HG03442 (cell line): ENCODE measurements around the gene NPC1L1.
A peak's percentile ranks its signal among the peaks of the same experiment; 100 is the strongest.

Experiments used
- ATAC-seq: cut with Tn5 transposase; IDR thresholded peaks from one replicate; pipeline ENCODE4 v1.9.1; 2021; ENCODE audit warnings: mild to moderate bottlenecking, moderate library complexity; ENCODE audit not compliant: unreplicated experiment

Gene NPC1L1

DNA sequence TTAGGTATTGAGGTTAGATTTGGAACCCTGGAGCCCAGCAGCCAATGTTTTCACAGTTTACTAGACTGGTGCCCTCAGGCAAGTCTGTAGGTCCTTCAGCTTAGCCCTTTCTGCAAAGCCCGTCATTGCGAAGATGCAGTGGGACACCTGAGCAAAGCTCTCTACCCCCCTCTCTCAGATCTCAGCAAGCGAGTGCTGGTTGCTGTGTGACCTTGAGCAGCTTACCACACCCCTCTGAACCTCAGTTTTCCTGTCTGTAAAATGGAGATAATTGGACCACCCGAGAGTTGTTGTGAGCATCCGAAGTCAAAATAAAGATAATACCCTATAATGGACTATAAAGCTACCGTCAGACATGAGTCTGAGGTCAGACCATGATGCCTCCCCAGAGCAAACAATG, 3.7 kb downstream of the NPC1L1 start:
- ATAC-seq: no peak

DNA sequence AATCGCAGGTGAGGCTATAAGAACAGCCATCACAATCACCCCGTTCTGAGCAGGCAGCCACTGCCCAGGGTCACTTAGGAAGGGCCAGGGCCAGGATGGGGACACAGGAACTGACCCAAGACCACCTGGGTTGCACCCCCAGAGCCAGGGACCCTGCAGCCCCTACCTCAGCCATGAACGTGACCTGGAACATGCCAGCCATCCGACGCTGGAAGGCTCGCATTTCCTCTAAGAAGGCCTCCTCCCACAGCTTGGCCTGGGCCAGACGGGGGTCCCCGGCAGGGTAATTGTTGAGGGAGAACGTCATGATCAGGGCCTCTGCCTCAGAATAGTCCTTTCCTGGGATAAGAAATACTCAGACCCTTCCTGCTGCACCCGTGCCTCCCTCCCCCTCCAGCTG, 5.0 kb downstream of the NPC1L1 start:
- no peak for ATAC-seq

DNA sequence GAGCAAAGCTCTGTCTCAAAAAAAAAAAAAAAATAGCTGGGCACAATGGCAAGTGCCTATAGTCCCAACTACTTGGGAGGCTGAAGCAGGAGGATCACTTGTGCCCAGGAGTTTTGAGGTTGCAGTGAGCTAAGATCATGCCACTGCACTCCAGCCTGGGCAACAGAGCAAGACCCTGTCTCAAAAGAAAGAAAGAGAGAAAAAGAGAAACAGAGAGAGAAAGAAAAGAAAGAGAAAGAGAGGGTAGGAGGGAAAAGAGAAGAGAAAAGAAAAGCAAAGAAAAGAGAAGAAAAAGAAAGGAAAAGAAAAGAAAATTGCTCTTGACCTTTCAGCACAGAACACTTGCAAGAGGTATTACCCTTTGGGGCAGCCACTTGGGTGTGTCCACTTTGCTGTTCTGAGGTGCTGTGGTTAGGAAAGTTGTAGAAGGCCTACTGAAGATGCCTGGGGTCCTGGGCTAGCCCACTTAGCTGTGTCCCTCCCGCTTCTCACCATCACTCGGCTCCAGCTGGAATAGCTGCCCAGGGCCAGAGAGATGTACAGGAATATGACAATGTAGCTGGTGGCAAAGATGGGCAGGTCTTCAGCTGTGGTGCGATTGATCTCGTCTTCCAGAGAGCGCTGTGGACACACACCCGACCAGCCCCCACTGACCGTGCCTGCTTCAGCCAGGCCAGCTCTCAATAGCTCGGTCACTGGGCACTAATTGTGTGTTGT, 5.6 kb downstream of the NPC1L1 start:
- no peak for ATAC-seq

DNA sequence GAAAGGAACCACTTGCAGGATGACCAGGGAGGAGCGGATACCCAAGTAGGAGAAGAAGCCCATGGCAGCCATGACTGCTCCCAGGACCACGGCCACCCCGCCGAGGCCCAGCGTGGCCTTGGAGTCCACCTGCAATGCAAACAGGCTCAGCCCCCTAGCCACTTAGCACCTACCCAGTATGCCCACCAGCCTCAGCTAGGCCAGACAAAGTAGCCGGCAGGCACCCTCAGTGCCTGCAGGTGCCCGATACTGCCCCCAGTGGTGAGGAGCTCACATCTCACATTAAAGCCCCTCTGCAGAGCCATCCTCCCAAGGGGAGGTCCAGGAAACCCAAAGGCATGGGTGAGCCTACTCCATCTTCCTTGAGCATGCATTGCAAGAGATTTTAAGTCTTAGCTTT, 6.6 kb downstream of the NPC1L1 start:
- peak; percentile 53 for ATAC-seq

DNA sequence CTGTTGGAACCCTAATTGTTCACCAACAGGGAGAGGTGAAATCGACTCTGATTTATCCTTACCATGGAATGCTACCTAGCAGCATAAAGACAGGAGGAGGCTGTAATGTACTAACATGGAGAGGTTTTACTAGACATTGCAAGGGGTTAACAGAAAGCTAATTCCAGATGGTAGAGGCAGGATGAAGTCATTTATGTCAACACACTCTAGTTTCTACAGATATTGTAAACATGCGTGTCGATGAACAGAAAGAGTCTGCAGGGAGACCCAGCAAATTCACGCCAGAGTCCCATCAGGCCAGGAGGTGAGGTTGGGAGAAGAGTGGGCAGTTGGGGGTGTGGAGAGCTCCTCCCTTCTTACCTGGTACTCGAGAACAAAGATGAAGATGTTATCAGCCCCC, 7.0 kb downstream of the NPC1L1 start:
- ATAC-seq: no peak

DNA sequence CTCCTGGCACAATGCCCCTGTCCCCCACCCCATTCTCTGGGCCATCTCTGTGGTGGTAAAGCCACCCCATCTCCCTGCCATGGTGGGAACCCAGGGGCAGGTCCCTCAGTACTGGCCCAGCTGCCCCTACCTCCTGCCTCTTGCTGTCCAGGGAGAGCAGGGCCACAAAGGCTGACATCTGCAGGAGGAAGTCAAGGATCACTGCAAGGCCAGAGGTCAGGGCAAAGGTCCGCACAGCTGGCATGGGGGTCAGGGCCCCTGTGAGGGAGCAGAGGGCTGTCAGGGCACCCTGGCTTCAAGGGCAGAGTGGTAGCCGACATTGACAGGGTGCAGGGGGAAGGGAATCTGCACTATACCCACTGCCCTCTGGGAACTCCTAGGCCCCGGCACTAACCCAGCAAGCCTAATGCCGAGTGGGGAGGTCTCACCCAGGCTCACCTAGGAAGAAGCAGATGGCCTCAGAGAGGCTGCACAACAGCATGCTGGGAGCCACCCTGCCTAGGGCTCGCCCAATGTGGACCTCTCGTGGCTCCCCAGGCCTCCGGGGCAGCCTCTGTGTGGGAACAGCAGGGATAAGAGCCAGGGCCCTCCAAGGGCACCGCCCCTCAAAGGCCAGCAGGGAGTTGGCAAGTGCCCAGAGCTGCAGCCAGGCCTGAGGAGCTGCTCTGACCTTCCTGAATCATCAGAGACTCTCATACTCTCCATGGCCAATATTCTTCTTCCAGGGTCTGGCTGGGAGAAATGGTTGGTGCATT, 7.7 kb downstream of the NPC1L1 start:
- no peak for ATAC-seq

DNA sequence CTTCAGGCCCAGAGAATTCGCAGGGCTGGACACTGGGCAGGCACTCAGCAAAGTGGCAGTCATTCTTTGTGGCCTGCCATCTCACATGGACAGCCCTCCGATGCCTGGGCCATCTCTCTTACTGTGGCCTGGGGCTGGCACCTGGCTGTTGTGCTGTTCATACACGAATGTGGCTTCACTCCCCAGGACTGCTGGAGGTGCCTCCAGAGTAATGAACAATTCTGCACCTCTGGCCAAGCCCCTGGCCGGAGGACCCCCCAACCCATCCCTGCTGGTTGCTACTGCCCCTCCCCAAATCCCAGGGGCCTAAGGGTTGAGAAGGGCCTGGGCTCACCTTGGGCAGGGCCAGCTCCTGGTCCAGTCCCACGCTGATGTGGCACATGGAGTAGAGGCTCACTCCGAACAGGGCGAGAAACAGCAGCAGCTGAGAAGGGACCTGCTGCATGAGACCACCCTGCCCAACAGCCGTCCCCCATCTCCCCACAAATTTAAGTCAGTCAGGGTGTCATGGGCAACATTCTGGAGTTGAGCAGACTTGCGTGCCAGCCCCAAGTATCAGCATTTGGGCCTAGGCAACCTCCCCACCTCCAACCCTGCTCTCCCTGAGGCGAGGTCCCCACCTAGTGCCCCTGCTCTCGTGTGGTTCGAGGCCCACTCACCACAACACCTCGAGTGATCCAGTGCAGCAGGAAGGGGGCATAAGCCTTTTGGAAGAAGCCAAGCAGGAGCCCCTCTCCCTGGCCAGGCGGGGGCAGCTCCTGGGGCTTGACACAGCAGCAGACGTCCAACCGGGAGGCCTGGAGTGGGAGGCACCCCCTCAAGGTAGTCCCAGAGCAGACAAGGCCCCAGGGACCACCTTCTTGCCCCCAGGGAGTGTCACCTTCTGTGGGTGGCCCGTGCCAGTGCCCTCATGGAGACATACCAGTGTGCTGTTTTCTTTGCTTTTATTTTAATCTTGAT, 9.4 kb downstream of the NPC1L1 start:
- no peak for ATAC-seq

DNA sequence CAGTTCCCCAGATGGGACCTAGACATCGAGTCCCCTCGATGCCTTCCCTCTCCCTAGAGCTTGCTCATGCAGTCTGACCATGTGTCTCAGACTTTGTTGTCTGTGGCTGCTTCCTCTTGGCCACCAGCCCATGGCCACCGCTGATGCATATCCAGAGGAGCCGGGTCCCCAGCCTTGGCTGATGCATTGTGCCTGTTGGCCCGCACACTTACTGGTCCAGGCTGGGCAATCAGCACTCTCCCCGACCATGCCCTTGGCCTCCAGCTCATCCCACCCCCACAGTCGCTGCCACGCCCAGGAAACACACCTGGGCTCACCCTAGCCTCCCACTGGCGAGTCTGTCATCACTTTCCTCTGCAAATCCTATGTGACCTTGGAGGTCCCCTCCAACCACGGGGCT, 10.1 kb downstream of the NPC1L1 start:
- ATAC-seq: no peak

DNA sequence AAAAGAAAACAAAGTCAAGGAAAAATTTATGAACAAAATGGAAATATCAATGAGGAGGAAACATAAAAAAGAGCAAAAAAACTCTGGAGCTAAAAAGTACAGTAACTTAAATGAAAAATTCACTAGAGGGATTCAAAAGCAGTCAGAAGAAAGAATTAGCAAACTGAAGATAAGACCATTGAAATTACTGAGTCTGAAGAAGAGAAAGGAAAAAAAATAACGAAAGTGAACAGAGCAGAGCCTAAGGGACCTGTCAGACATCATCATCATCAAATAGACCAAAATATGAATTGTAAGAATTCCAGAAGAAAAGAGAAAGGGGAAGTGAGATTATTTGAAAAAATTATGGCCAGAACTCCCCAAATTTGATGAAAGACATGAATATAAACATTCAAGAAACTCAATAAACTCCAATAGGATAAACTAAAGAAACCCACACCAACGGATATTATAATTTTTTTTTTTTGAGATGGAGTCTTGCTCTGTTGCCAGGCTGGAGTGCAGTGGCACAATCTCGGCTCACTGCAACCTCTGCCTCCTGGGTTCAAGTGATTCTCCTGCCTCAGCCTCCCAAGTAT, 16.2 kb downstream of the NPC1L1 start:
- ATAC-seq: no peak

DNA sequence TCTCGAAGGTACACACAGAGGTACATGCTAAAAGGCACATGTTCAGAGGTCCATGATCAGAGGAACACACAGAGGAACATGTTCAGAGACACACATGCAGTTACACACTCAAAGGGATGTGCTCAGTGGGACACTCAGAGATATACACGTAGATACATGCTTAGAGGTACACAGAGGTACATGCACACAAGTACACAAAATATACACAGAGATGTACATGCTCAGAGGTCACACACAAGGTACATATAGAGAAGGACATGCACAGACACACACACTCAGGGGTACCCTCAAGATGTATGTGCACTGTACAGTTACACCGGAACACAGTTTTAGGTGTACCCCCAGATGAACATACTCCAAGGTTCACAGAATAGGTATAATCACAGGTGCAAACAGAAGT, 18.8 kb downstream of the NPC1L1 start:
- ATAC-seq: no peak

DNA sequence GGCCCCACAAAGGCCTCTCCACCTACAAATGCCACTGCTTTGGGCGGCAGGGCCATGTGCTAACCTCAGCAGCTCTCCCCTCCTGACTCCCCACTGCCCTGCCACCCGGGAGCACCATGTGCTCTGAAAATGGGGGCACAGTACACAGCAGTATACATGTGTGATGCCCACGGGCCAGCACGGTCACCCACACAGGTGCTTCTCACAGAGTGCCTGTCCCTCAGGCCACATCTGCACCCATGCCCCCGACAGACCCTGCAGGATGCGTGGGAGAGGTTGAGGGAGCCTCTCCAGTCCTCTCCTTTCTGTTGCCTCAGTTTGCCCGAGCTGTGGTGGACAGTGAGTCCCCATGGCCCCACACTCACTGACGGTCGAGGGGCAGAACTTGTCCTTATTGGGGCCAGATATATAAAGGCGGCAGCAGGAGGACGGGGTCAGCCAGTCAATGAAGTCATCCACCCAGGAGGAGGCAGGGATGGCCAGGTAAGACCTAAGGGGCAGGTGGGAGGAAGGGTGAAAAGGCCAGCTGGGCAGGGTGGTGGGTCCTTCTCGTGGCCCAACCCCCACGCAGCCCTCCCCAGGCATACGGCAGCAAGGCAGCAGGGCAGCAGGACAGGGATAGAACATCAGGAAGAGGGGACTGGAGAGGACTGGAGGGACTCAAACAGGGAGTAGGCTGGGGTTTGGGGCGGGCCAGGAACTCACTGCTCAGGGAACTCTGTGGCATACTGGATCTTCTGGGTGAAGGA, 19.6 kb downstream of the NPC1L1 start:
- no peak for ATAC-seq

DNA sequence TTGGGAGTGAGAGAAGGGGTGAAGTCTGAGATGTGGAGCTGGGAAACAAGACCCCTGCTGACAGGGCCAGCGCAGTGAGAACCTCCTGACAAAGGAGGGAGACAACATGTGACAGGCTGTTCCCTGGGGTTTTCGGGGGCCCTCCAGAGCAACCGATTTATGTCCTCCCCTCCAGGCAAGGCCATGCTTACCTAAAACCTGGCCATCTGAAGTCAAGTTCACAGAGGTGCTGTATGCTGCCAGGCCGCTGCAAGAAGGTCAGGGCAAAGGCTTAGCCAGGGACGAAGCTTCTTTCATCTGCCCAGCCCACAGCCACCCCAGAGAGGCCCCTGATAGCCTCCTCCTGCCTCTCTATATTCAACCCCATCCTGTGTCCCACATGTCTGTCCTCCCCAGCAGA, 20.6 kb downstream of the NPC1L1 start:
- no peak for ATAC-seq

DNA sequence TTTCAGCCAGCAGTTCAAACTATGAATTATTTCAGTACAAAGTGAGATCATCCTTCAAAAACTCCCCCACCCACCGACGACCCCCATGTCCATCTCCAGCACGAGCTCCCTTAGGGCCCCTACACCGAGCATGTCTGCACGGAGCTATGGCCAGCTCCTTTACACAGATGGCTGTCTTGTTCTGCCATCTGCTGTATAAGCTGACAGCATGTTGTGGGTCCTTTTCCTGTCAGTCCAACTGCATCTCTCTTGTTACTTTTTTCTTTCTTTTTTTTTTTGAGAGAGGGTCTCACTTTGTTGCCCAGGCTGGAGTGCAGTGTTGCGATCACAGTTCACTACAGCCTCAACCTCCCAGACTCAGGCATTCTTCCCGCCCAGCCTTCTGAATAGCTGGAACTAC, 21.6 kb downstream of the NPC1L1 start:
- no peak for ATAC-seq

DNA sequence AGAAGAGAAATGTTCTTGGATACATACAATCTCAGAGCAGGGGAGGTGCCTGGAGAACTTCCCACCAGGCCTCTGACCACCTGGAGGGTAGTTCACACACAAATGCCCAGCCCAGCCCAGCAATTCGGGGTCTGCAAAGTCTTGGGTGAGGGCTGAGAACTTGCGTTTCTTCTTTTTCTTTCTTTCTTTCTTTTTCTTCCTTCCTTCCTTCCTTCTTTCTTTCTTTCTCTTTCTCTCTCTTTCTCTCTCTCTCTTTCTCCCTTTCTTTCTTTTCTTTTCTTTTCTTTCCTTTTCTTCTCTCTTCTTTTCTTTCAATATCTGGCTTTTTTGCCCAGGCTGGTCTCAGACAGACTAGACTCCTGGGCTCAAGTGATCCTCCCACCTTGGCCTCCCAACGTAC, 22.4 kb downstream of the NPC1L1 start:
- no peak for ATAC-seq

DNA sequence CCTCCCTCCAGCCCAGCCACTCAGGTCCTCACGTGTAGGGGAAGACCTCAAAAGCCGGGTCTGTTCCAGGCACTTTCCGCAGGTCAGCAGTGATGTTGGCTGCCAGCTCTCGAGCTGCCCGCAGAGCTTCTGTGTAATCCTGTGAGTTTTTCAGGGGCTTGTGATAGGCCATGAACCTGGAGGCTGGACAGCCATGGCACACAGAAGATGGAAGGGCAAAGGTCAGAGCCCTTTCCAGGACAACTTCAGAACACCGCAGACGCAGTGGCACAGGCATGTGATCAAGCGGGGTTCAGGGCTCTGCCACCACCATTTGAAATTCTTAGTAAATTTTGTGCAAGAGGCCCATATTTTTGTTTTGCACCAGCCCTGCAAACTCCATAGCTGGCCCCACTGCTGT, 24.0 kb downstream of the NPC1L1 start:
- no peak for ATAC-seq

DNA sequence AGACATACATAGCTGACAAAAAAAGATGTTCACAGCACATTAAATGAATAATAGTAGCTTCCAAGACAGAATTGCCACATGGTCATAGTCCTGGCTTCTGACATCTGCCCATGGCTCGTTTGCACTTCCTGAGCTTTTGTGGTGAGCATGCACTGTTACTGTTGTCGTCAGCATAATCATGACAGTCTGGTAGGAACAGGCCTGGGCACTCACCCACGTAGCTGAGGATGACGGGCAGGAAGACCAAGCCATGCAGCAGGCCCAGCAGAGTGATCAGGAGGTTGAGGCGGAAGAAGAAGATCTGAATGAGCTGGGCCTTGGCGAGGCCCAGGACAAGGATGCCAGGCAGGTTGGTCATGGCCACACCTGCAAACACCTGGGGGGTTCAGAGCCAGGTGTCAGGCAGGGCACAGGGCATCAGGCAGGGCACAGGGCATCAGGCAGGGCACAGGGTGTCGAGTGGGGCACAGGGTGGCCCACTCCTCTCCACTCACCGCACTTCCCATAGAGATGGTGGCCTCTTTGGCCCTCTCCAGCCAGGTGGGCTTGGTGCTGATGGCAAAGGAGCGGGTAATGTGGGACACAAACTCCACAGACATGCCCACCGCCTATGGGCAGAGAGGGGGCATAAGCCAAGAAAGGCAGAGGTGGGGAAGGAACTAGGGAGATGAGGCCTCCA, 25.4 kb downstream of the NPC1L1 start:
- ATAC-seq: no peak

DNA sequence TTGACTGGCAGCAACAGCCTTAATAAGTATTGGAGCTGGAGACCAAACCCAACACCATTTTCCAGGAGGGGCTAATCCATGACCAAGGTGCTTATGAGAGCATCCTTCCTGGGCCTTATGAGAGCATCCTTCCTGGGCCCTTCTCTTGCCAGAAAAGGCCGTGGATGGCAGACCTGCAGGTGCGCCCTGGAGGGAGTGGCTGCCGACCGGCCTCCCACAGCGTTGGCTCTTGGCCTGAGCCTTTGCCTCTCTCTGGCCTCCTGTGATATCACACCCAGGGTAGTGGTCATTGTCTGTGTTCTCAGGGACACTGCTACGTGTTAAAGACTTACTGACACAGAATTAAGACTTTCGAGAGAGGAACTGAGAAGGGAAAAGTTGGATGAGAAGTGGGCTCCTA, 28.4 kb downstream of the NPC1L1 start:
- no peak for ATAC-seq

DNA sequence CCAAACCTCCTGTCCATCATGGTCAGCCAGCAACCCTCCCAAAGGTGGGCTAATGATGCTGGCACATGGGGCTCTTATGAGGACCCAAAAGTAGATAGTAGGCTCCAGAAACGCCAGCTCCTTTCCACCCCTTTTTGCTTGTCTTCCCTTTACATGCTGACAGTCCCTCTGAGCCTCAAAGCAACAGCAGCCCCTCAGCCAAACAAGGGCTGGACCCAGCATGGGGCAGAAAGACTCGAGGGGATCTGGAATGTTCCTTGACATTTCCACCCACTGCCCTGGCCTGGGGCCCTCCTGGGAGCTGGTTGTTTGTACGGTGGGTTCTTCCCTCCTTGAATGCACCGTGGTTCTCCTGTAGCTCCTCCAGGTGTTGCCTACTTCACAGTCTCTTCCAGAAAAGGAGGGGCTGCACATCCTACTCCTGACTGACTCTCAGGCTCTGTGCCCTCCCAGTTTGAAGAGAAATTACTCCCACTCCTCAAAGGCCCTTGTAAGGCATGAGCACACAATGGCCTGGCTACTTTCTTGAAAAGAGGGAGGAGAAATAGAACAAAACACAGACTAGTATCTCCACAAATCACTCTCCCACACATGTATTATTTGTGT, 29.2 kb downstream of the NPC1L1 start:
- ATAC-seq: no peak

DNA sequence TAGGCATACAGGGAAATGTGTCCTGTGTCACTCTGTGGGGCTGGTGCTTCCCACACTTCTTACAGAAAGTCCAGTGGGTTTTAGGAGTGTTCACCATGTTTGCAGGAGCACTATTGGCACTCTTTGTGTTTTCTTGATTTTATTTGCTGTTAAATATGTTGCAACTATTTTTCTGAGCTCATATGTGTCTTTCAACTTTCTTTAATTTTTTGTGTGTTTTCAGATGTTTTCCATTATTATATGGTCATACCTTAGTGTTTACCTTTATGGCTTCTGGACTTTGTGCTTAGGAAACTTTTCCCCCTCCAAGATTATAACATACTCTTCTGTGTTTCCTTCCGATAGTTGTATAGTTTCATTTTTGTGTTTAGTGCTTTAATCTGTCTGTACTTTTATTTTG, 29.9 kb downstream of the NPC1L1 start:
- ATAC-seq: no peak
